Measurements from ENCODE around the gene ANKRD60. TPM values are rescaled to one million over a fixed set of nuclear protein-coding genes. Genes with fewer than 3 reads are reported as not detected.

ANKRD60 gene
- total RNA-seq, 1 donor from 2014 or later = not detected

DNA sequence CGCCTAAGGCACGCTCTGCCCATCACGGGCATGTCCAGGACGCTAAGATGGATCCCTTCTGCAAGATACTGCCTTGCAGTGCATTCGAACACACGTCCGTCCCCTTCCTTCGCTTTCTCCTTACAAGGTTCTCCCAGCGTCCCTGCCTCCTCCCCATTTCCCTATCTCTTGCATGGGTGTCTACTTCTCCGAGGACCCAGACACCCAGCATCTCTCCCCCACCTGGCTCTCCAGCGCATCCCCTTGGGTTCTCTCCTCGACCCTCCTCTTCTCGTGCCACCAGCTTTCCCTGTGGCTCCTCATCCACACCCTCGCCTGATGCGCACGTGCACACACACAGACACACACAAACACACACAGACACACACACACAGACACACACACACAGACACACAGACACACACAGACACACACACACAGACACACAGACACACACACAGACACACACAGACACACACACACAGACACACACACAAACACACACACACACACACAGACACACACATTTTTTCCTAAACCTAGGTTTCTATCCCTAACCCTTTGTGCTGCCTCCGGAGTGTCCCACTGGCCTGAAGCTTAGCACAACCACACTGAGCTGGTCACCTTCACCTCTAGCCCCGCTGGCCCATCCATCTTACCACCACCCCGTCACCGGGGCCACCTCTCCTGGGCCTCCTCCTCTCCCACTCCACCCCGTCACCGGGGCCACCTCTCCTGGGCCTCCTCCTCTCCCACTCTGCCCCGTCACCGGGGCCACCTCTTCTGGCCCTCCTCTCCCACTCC lies 31.9 kb downstream of the ANKRD60 start:
- no peak for DNase-seq (ENCODE audit: low spot score)

DNA sequence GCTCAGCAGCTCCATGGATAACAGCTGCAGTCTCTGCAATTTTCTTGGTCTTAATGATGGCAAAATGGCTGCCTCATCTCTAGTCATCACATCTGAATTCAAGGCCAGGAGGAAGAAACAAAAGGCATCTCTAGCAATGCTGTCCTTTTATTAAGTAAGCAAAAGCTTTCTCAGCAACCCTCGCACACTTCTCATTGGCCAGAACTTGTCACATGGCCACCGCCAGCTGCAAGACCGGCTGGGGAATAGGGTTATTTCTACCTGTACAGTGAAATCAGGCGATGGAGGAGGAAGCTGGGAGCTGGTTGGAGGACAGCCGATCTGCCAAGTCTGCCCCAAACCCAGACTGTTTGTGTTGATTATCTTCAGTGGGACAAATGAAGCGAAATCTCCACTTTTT lies 33.4 kb downstream of the ANKRD60 start:
- no peak for DNase-seq (ENCODE audit: low spot score)

- DNase-seq (ENCODE audit: low spot score) = no peak
Measured at GRCh38 chr20:58194175-58194791, 34.2 kb downstream of the ANKRD60 start.

- no peak for DNase-seq (ENCODE audit: low spot score)
Measured at GRCh38 chr20:58192567-58192966, 35.9 kb downstream of the ANKRD60 start.

DNA sequence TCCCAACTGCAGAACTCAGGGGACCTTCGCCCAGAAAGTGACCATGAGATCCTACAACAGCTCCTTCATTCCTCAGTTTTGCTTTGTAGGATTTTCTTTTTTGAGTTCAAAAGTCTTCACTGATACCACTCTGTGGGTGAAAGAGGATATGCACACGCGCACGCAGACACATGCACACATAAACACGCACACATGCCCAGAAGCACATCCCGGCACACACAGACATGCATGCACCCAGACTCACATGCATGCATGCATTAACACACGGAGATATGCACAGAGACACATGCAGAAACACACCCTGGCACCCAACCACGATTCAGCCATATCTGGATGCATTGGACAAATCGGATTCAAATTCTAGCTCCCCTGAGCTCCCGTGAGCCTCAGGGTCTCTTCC lies 36.4 kb downstream of the ANKRD60 start:
- no peak for DNase-seq (ENCODE audit: low spot score)

DNA sequence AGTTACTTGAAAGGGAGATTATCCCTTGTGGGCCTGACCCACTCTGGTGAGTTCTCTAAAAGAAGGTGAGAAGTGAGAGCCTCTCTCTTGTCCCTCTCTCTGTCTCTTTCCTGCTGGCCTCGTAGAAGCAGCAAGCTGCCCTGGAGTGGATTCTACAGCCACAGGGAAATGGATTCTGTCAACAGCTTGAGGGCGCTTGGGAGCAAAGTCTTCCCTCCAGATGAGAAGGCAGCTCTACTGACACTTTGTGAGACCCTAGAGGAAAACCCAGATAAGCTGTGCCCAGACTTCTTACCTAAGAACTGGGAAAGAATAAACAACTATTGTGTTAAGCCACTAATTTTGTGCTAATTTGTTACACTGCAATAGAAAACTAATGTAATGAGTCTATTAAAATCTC lies 39.9 kb downstream of the ANKRD60 start:
- no peak for DNase-seq (ENCODE audit: low spot score)

GRCh38 chr20:58184984-58185383 lies 43.5 kb downstream of the ANKRD60 start:
- no peak for DNase-seq (ENCODE audit: low spot score)

DNA sequence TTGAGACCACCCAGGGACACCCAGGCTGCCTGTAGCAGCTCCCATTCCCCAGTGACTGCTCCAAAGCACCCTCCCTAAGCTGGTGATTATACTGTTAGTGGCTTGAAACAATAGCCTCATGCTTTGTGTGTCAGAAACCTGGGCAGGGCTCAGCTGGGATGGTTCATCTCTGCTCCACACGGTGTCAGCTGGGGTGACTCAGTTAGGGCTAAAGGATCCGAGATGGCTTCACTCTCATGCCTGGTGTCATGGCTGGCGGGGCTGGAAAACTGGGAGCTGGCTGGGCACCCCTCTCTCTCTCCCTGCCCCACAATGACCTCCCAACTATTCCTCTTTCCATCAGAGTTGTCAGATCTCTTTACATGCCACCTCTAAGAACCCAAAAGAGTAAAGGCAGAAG lies 44.4 kb downstream of the ANKRD60 start:
- no peak for DNase-seq (ENCODE audit: low spot score)

DNA sequence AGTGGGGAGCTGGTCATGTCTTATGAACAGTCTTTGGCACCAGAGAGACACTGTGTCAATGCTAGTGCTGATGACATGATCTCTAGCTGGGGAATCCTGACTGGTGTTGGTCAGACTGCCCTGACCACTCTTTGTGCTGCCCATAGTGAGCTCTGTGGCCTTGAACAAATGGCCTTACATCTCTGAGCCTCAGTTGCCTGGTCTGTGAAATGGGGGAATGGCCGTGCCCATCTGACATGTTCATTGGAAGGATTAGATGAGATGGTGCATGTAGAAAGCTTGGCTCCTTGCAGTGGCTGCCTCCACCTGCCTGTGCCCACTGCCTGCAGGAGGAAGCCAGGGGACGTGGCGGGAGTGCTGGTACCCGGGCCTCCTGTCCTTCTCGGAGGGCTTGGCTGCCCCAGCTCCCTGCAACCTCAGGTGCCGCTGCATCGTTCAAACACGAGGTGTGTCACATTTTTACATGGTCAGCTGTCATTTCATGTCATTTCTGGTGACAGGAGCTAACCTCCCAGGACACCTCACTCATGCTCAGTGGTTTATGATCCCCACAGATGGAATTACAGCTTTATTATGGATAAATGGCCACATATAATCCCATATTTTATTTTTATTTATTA lies 45.8 kb downstream of the ANKRD60 start:
- no peak for DNase-seq (ENCODE audit: low spot score)

DNA sequence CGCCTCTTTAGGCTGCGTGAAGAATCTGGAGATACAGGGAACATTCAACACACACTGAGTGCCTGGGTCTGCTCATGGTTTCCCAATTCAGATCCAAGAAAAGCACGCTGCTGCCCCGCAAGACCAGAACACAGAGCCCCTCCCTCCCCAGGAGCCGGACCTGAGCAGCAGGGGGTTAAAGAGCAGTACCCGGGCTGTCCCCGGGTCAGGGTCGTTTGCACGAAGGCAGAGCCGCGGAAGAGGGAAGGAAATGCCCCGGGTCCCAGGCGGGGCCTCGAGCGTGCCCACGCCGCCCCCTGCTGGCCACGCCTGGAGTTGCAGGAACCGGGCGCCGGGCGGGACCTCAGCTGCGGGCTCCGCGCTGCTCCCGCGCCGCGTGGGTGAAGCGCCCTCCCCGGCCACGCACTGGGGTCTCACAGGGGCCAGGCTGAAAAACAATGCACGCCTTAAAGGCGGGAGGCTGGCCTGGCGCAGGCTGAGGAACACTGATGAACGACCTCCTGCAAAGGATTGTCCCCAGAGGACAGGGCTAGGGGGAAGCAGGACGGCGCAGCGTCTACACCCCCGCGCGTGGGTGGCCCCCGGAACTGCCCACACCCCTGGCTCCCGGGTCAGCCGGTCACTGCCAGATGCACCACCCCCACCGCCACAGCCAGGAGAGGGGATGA lies 48.9 kb downstream of the ANKRD60 start:
- DNase-seq (ENCODE audit: low spot score) = peak; percentile 92

GRCh38 chr20:58179083-58179431 lies 49.4 kb downstream of the ANKRD60 start:
- DNase-seq (ENCODE audit: low spot score) = no peak

- no peak for DNase-seq (ENCODE audit: low spot score)
Measured at GRCh38 chr20:58177799-58178198, 50.7 kb downstream of the ANKRD60 start.

GRCh38 chr20:58175836-58176235 lies 52.6 kb downstream of the ANKRD60 start:
- no peak for DNase-seq (ENCODE audit: low spot score)

- no peak for DNase-seq (ENCODE audit: low spot score)
Measured at GRCh38 chr20:58175425-58175824, 53.0 kb downstream of the ANKRD60 start.

- no peak for DNase-seq (ENCODE audit: low spot score)
Measured at GRCh38 chr20:58174708-58175280, 53.7 kb downstream of the ANKRD60 start.

DNA sequence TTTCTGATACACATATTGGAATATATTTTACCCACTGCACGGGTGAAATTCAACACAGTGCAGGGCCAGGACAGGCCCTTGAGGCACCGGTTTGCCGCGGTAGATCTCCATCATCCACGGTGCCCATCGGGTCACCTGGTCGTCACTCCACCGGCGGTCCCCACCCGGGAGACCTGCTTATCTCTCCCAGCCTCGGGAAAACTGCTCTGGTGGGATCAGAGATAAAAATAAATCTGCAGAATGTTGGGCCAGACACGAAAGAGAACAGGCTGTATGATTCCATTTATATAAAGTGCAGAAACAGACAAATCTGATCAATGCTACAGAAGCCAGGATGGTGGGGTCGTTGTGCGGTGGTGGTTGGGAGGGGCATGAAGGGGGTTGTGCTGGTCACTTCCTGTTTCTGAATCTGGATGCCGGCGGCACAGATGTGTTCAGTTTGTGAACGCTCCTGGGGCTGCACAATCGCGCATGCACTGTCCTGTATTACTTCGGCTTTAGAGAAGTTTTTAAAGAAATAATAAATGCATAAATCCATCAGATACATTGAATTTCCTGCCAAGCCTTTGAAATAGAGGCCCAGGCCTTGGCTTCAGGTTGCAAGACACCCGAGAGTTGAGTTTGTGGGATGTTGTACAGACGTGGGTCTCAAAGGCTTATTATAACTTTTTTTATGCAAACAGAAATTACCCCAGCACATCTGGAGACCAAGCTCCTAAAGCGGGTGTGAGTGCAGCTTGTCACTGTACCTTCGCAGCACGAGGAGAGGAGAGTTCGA lies 54.3 kb downstream of the ANKRD60 start:
- DNase-seq (ENCODE audit: low spot score) = no peak

GRCh38 chr20:58173091-58173490 lies 55.4 kb downstream of the ANKRD60 start:
- DNase-seq (ENCODE audit: low spot score) = no peak

DNA sequence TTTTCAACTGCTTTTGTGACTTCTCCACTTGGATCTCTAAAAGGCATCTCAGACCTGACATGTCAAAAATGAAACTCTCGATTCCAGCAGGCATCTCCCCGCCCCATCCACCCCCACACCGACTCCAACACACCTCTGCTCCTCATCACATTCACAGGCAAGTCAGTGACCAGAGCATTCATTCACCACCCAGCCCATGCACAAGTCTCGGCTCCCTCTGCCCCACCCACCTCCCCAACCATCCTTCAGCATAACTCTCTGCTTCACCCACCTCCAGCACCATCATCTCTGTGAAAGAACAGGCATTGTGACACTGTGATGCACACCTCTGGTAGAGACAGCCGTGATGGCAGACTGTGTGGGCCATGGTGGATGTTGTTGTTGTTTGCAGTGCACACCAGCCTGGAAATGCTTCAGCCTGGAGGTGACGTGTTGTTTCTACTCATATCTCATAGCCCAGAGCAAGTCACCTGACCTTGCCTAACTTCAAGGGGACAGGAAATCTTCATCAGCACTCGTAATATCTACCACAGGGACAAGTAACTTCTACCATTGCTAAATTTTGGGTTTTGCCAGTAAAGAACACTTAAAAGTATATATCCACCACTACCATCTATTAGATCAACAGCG lies 56.5 kb downstream of the ANKRD60 start:
- no peak for DNase-seq (ENCODE audit: low spot score)

DNA sequence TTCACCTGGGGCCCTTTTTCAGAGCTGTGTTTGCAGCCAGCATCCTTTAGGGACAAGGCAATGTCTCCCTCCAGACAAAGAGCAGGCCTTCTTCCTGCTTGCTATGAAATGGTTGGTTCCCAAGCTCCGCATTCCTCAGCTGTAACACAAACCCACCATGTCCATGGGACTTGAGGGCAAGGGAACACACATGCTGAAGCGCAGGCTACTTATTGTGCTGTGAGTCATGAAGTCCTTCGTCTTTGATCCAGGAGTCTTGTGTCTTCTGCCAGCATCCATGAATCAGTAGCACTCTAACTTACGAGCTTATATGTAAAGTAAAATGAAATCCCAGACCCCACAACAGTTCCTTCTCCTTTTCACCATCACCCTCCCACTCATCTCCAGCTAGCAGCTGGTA lies 59.0 kb downstream of the ANKRD60 start:
- no peak for DNase-seq (ENCODE audit: low spot score)

- no peak for DNase-seq (ENCODE audit: low spot score)
Measured at GRCh38 chr20:58168843-58169242, 59.6 kb downstream of the ANKRD60 start.

DNA sequence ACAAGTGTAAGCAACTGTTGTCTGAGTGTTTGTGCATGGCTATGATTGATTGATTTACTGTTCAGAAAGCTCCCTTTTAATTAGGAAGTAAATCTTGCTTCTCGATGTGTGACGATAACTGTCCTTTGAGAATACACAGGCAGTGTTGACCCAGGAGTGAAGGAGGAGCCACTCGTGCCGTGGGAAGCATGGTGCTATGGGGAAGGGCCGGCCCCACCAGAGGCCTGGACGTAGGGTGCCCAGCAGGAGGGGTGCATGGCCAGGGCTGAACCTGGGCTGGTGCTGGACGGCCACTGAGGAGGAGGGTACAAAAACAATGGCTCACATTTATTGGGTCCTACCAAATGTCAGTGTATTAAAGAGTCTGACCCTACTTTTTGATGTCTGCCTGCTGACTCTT lies 60.7 kb downstream of the ANKRD60 start:
- DNase-seq (ENCODE audit: low spot score) = no peak

All from mesenteric fat pad (tissue), 1 donor.